HepG2 (cell line): Measurements from ENCODE around the gene ZBTB1. TPM values are rescaled to one million over a fixed set of nuclear protein-coding genes. Genes with fewer than 3 reads are reported as not detected.

Experiments used
- ATAC-seq: fragments of 200-7000 bp; cut with Tn5 transposase; 3 replicates; pipeline ENCODE4 v1.9.1; 2020; ENCODE audit warnings: mild to moderate bottlenecking, moderate library complexity
- BruUV-seq: library from RNA; stranded (reverse); fragments of 400-500 nt; replicated peaks from 2 replicates; lab custom pipeline; 2021; lab: Mats Ljungman, UMichigan
- CTCF ChIA-PET: fragments of 300-600 bp; formaldehyde crosslinking; extraction: SDS; loops from one replicate; lab custom pipeline; 2021; ENCODE audit warnings: low total read pairs, inconsistent platforms, low intra/inter-chr PET ratio; lab: Yijun Ruan, JAX
- POLR2A ChIA-PET: fragments of 350-600 bp; sonication (Branson Sonifier 250); formaldehyde crosslinking; loops from one replicate; lab custom pipeline; 2020; ENCODE audit warnings: antibody characterized with exemption, inconsistent platforms; lab: Yijun Ruan, JAX
- DNase-seq: peaks from one replicate; pipeline ENCODE4 v3.0.0-alpha.2; 2015; ENCODE audit warnings: low spot score
- FAIRE-seq: peaks from 3 replicates; lab custom pipeline; 2011; peaks lifted over from hg19 to GRCh38; lab: Jason Lieb, UNC
- H2AFZ ChIP-seq: one replicate; pipeline ENCODE4 v1.6.1; 2011; ENCODE audit warnings: low read length, inconsistent platforms
- H3K27ac ChIP-seq: fragments of 300-600 bp; 3 replicates; pipeline ENCODE4 v1.8.0; 2011; ENCODE audit warnings: mixed run types, mild to moderate bottlenecking, mixed read lengths, low read length, inconsistent platforms; ENCODE audit not compliant: insufficient read depth; ENCODE audit errors: extremely low read length
- H3K27me3 ChIP-seq, 2 experiments: fragments of 200-600 bp in 1 of 2; 2 replicates in 1 of 2; 3 replicates in 1 of 2; pipeline versions ENCODE4 v1.6.0 to v1.8.0; 2011; ENCODE audit warnings: low read length in 2 of 2, mild to moderate bottlenecking in 2 of 2, moderate library complexity in 2 of 2, inconsistent platforms in 1 of 2; ENCODE audit not compliant: insufficient read depth in 2 of 2, control insufficient read depth in 1 of 2
- H3K36me3 ChIP-seq, 2 experiments: fragments of 200-600 bp in 1 of 2; replicated peaks in 1 of 2; 2 replicates in 1 of 2; 3 replicates in 1 of 2; pipeline versions ENCODE4 v1.5.1 to v1.8.0; 2011; ENCODE audit warnings: low read length in 2 of 2, inconsistent platforms in 1 of 2; ENCODE audit not compliant: insufficient read depth in 2 of 2, control insufficient read depth in 1 of 2
- H3K4me1 ChIP-seq: 2 replicates; pipeline ENCODE4 v1.5.1; 2012; ENCODE audit warnings: low read length, inconsistent platforms; ENCODE audit not compliant: insufficient read depth
- H3K4me2 ChIP-seq: 2 replicates; pipeline ENCODE4 v1.6.0; 2011; ENCODE audit warnings: low read depth, low read length, inconsistent platforms
- H3K4me3 ChIP-seq, 3 experiments: fragments of 200-600 bp in 1 of 3; sonication (generic), shearing (Covaris generic) in 1 of 3; replicated peaks in 1 of 3; 2 replicates each; pipeline ENCODE4 v1.5.1; 2011 to 2016; ENCODE audit warnings: low read length in 3 of 3, inconsistent platforms in 2 of 3, low read depth in 2 of 3, mild to moderate bottlenecking in 2 of 3, control low read depth in 1 of 3, mixed read lengths in 1 of 3; ENCODE audit not compliant: insufficient read depth in 1 of 3
- H3K79me2 ChIP-seq: one replicate; pipeline ENCODE4 v1.6.1; 2011; ENCODE audit warnings: low read length, inconsistent platforms; ENCODE audit not compliant: insufficient read depth
- H3K9ac ChIP-seq: 2 replicates; pipeline ENCODE4 v1.6.0; 2011; ENCODE audit warnings: mild to moderate bottlenecking, low read depth, low read length, inconsistent platforms; ENCODE audit not compliant: insufficient read depth
- H3K9me3 ChIP-seq: 2 replicates; pipeline ENCODE4 v1.5.1; 2012; ENCODE audit warnings: mild to moderate bottlenecking, low read length
- H4K20me1 ChIP-seq: 2 replicates; pipeline ENCODE4 v1.6.0; 2011; ENCODE audit warnings: inconsistent platforms, mild to moderate bottlenecking, low read length, moderate library complexity; ENCODE audit not compliant: insufficient read depth
- HES4 ChIP-seq: sonication (generic); formaldehyde crosslinking; IDR thresholded peaks from 2 replicates; pipeline ENCODE4 v1.9.0; 2021; ENCODE audit warnings: mild to moderate bottlenecking, missing genetic modification reagents, borderline replicate concordance
- KAT8 ChIP-seq: IDR thresholded peaks from 2 replicates; pipeline ENCODE4 v1.6.1; 2016; ENCODE audit warnings: missing genetic modification reagents, missing compliant biosample characterization
- NR1H2 ChIP-seq: sonication (generic); formaldehyde crosslinking; IDR thresholded peaks from 2 replicates; pipeline ENCODE4 v1.8.1; 2022; ENCODE audit warnings: low read depth, missing genetic modification reagents, borderline replicate concordance
- ZBTB38 ChIP-seq: sonication (generic); formaldehyde crosslinking; IDR thresholded peaks from 2 replicates; pipeline ENCODE4 v1.5.1; 2020; ENCODE audit warnings: mild to moderate bottlenecking, missing genetic modification reagents
- ZNF282 ChIP-seq: fragments of 450-650 bp; IDR thresholded peaks from 2 replicates; pipeline ENCODE4 v1.6.1; 2018; ENCODE audit not compliant: partially characterized antibody
- ZNF577 ChIP-seq: sonication (generic); formaldehyde crosslinking; IDR thresholded peaks from 2 replicates; pipeline ENCODE4 v1.4.0; 2020; ENCODE audit warnings: mild to moderate bottlenecking, low read depth, missing genetic modification reagents, borderline replicate concordance
- ZNF720 ChIP-seq: sonication (generic); formaldehyde crosslinking; IDR thresholded peaks from 2 replicates; pipeline ENCODE4 v1.4.0; 2020; ENCODE audit warnings: missing genetic modification reagents
- ZNF841 ChIP-seq: sonication (generic); formaldehyde crosslinking; IDR thresholded peaks from 2 replicates; pipeline ENCODE4 v1.8.1; 2023; ENCODE audit warnings: missing genetic modification reagents, borderline replicate concordance
- ZNF883 ChIP-seq: sonication (generic); formaldehyde crosslinking; IDR thresholded peaks from 2 replicates; pipeline ENCODE4 v1.5.1; 2020; ENCODE audit warnings: mild to moderate bottlenecking, missing genetic modification reagents; ENCODE audit errors: not compliant biosample characterization
- WGBS: methylation state at CpG from one replicate; pipeline ENCODE4 v1.1.6; 2017; ENCODE audit warnings: low lambda C conversion rate; 5-methylcytosine and 5-hydroxymethylcytosine counted together
- in situ Hi-C: cut with HindIII; loops from 2 replicates; pipeline ENCODE4 v1.10.0; 2017; ENCODE audit warnings: low pct_unique_long_range_greater_than_20kb; ENCODE audit not compliant: extremely low pct_ligation_motif_present
- intact Hi-C: fragments of 100-400 bp; cut with micrococcal nuclease; formaldehyde crosslinking; loops from one replicate; pipeline ENCODE4 v1.10.0; 2022; ENCODE audit not compliant: unreplicated experiment
- polyA plus RNA-seq, 8 experiments: library from polyadenylated mRNA; depleted of rRNA in 3 of 8; stranded (reverse) in 7 of 8; unstranded in 1 of 8; fragments of >200 nt; fragmentation: Illumina TruSeq in 4 of 8; extraction: Trizol in 4 of 8; gene quantifications; 2 replicates each; pipeline versions ENCODE4 v1.2.1 to v1.2.3, GENCODE V29; 2011 to 2016; ENCODE audit warnings: low read depth in 4 of 8, missing spikeins in 1 of 8, mixed read lengths in 1 of 8; ENCODE audit not compliant: insufficient read depth in 1 of 8
- total RNA-seq, 5 experiments: library from RNA; depleted of rRNA; stranded (reverse); fragments of >200 nt; fragmentation: Illumina TruSeq; extraction: Trizol; gene quantifications; 2 replicates each; pipeline ENCODE4 v1.2.3, GENCODE V29; 2016; ENCODE audit warnings: low read depth in 1 of 5
- TF ChIP-seq, protein P1 (sequence below), 2 experiments: IDR thresholded peaks; 2 replicates each; pipeline ENCODE4 v1.6.1; 2011 to 2012; ENCODE audit warnings: low read length in 2 of 2, borderline replicate concordance in 1 of 2, low read depth in 1 of 2, mild to moderate bottlenecking in 1 of 2, moderate library complexity in 1 of 2

Gene ZBTB1
- total and polyA plus RNA-seq, 2 of the 13 experiments (the other 11 are each of a cell fraction or from before 2014, with no cell fraction given), result 18.8 to 22.6 TPM

DNA sequence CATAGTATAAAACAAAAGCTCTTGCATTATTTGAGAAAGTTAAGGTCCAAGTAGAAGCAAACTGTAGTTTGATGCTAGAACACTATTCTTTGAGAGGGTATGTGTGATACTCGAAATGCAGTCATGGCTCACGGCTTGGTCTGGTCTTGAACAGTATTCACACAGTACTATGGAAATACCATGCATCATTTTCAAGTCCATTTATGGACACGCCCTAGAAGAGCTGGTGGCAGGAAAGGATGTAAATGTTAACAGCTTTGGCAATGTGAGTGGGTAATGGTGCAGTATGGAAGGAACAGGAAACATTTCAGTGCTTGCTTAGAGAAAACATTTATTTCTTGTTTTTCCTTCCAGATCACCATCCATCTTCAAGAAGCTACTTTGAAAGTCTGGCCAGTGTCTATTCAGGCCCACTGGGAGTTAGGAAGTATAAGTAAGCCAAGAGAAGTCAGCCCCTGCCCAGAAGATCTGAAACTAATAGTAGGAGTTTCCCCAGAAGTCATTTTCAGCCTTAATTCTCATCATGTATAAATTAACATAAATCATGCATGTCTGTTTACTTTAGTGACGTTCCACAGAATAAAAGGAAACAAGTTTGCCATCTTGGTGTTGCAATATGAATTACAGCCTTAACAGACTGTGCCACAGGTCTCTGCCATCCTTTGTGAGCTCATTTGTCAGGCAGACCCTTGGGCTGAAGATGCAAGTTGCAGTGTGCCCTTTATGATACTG lies 45.0 kb upstream of the ZBTB1 start:
- Histone ChIP-seq H3K27me3 (no peaks in the 10 kb centered on the region), H3K4me3 (no peak overlapping the region), H3K27ac (no peak overlapping the region), H3K79me2 (no peaks in the 10 kb centered on the region), H3K36me3 (peaks cover 8 to 44% of the 10 kb centered on the region in 2 experiments), H4K20me1 (no peaks in the 10 kb centered on the region), H3K9me3 (no peaks in the 10 kb centered on the region), H3K4me2 (no peak overlapping the region), H2AFZ (no peak overlapping the region), H3K9ac (no peak overlapping the region), H3K4me1 (peaks cover 6% of the 10 kb centered on the region)
- FAIRE-seq (no peak), DNase-seq (no peak), ATAC-seq (no peak)
- no peak for TF ChIP-seq ZNF282
- TF ChIP-seq KAT8 (CRISPR knock-in tag), result no peak
- no peak for TF ChIP-seq ZNF577 (CRISPR knock-in tag)
- TF ChIP-seq ZBTB38 (CRISPR knock-in tag), result no peak
- TF ChIP-seq ZNF883 (CRISPR knock-in tag), result no peak
- no peak for TF ChIP-seq ZNF720 (CRISPR knock-in tag)
- no peak for TF ChIP-seq ZNF841 (CRISPR knock-in tag)
- TF ChIP-seq NR1H2 (CRISPR knock-in tag), result no peak
- TF ChIP-seq, protein P1, sequence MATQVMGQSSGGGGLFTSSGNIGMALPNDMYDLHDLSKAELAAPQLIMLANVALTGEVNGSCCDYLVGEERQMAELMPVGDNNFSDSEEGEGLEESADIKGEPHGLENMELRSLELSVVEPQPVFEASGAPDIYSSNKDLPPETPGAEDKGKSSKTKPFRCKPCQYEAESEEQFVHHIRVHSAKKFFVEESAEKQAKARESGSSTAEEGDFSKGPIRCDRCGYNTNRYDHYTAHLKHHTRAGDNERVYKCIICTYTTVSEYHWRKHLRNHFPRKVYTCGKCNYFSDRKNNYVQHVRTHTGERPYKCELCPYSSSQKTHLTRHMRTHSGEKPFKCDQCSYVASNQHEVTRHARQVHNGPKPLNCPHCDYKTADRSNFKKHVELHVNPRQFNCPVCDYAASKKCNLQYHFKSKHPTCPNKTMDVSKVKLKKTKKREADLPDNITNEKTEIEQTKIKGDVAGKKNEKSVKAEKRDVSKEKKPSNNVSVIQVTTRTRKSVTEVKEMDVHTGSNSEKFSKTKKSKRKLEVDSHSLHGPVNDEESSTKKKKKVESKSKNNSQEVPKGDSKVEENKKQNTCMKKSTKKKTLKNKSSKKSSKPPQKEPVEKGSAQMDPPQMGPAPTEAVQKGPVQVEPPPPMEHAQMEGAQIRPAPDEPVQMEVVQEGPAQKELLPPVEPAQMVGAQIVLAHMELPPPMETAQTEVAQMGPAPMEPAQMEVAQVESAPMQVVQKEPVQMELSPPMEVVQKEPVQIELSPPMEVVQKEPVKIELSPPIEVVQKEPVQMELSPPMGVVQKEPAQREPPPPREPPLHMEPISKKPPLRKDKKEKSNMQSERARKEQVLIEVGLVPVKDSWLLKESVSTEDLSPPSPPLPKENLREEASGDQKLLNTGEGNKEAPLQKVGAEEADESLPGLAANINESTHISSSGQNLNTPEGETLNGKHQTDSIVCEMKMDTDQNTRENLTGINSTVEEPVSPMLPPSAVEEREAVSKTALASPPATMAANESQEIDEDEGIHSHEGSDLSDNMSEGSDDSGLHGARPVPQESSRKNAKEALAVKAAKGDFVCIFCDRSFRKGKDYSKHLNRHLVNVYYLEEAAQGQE (IDR thresholded peaks at IDR 0.05; ENCODE audit: borderline replicate concordance in 1 of 2, low read depth in 1 of 2, low read length in 2 of 2), result no peak
- TF ChIP-seq HES4 (CRISPR knock-in tag), result no peak
- POLR2A ChIA-PET, result no interaction called here
- intact Hi-C loops, result no loop called here
- 96% methylated on average over 4 of the region's 4 CpGs for WGBS
- no TSS peak for BruUV-seq
- in situ Hi-C loops, result no loop called here
- CTCF ChIA-PET, result no interaction called here
